Stimulated activated naive B cell treated with anti-CD40 and anti-IgM and Interleukin-4, amounts not matched to agents 10 μg/mL and 1 μg/mL and 100 μg/mL, for 72 hours (primary cell): Measurements from ENCODE around the gene DDX46.
"Not testable (repeated sequence)": the region's sequence is repeated elsewhere in the genome, so short reads cannot be mapped to it uniquely, and the experiment has no call there.

ENCODE experiments used
- ATAC-seq, 2 donors: fragments of 150-1000 bp; cut with Tn5 transposase; replicated peaks; 2 replicates each; pipeline ENCODE4 v1.10.0; 2021; ENCODE audit warnings: moderate library complexity in 1 of 2
- DNase-seq: peaks from one replicate; pipeline ENCODE4 v3.0.0; 2021
- H3K27ac Mint-ChIP-seq: one replicate; pipeline ENCODE4 v1.8.0; 2022; ENCODE audit warnings: mild to moderate bottlenecking, mixed read lengths
- H3K27me3 Mint-ChIP-seq, 2 donors: one replicate each; pipeline ENCODE4 v1.8.0; 2022; ENCODE audit warnings: mixed read lengths in 2 of 2
- H3K36me3 Mint-ChIP-seq, 2 donors: one replicate each; pipeline ENCODE4 v1.8.0; 2022; ENCODE audit warnings: mixed read lengths in 2 of 2, mild to moderate bottlenecking in 1 of 2
- H3K4me1 Mint-ChIP-seq, 2 donors: one replicate each; pipeline ENCODE4 v1.8.0; 2022; ENCODE audit warnings: mixed read lengths in 2 of 2, mild to moderate bottlenecking in 1 of 2
- H3K4me3 Mint-ChIP-seq, 2 donors: one replicate each; pipeline ENCODE4 v1.8.0; 2022; ENCODE audit warnings: mild to moderate bottlenecking in 2 of 2, mixed read lengths in 2 of 2, moderate library complexity in 1 of 2
- H3K9me3 Mint-ChIP-seq, 2 donors: one replicate each; pipeline ENCODE4 v1.8.0; 2022; ENCODE audit warnings: mixed read lengths in 2 of 2, mild to moderate bottlenecking in 1 of 2

Gene DDX46

GRCh38 chr5:134758504-134759341 lies at the start of gene DDX46:
Gene DDX46 (plus strand): TSS chr5:134758779. CDS start chr5:134758939, 160 bp downstream.
- DNase-seq (peak; percentile 91), ATAC-seq (peak; percentile 96 to 98)
- peaks cover 9 to 12% of the 10 kb centered on the region in 2 donors for H3K36me3 Mint-ChIP-seq
- no peaks in the 10 kb centered on the region for H3K27me3 Mint-ChIP-seq
- peaks cover 23 to 40% of the 10 kb centered on the region in 2 donors for H3K4me1 Mint-ChIP-seq
- H3K27ac Mint-ChIP-seq, result peak within 1 kb of the TSS; percentile 100
- peak within 1 kb of the TSS; percentile 100 for H3K4me3 Mint-ChIP-seq
- H3K9me3 Mint-ChIP-seq, result no peaks in the 10 kb centered on the region

GRCh38 chr5:134714120-134714519 lies 44.5 kb upstream of the DDX46 start:
- H3K9me3 Mint-ChIP-seq, result no peaks in the 10 kb centered on the region
- no peaks in the 10 kb centered on the region for H3K27me3 Mint-ChIP-seq
- no peak overlapping the region for H3K4me3 Mint-ChIP-seq
- H3K36me3 Mint-ChIP-seq, result peaks cover 28 to 39% of the 10 kb centered on the region in 2 donors
- no peaks in the 10 kb centered on the region for H3K4me1 Mint-ChIP-seq
- no peak overlapping the region for H3K27ac Mint-ChIP-seq
- no peak for ATAC-seq
- no peak for DNase-seq

GRCh38 chr5:134714541-134714940 lies 44.0 kb upstream of the DDX46 start:
- DNase-seq, result no peak
- Mint-ChIP-seq H3K27me3 (no peaks in the 10 kb centered on the region), H3K4me1 (no peaks in the 10 kb centered on the region), H3K9me3 (no peaks in the 10 kb centered on the region), H3K36me3 (peaks cover 28 to 37% of the 10 kb centered on the region in 2 donors), H3K4me3 (no peak overlapping the region), H3K27ac (no peak overlapping the region)
- ATAC-seq, result no peak

GRCh38 chr5:134715466-134715865 lies 43.1 kb upstream of the DDX46 start:
- not testable (repeated sequence) for DNase-seq, ATAC-seq, H3K9me3 Mint-ChIP-seq, H3K27me3 Mint-ChIP-seq, H3K27ac Mint-ChIP-seq, H3K4me1 Mint-ChIP-seq, H3K4me3 Mint-ChIP-seq
- peaks cover 22 to 32% of the 10 kb centered on the region in 2 donors for H3K36me3 Mint-ChIP-seq

- Mint-ChIP-seq H3K4me3 (no peak overlapping the region), H3K36me3 (peaks cover 4 to 16% of the 10 kb centered on the region in 2 donors), H3K9me3 (no peaks in the 10 kb centered on the region), H3K27ac (no peak overlapping the region), H3K27me3 (no peaks in the 10 kb centered on the region), H3K4me1 (no peaks in the 10 kb centered on the region)
- DNase-seq (no peak), ATAC-seq (no peak)
These were observed 33.7 kb upstream of the DDX46 start for GRCh38 chr5:134724872-134725271.

GRCh38 chr5:134732819-134733218 lies 25.8 kb upstream of the DDX46 start:
- Mint-ChIP-seq H3K4me1 (no peaks in the 10 kb centered on the region), H3K27me3 (no peaks in the 10 kb centered on the region), H3K9me3 (no peaks in the 10 kb centered on the region), H3K27ac (no peak overlapping the region), H3K4me3 (no peak overlapping the region), H3K36me3 (no peaks in the 10 kb centered on the region)
- no peak for DNase-seq
- no peak for ATAC-seq

GRCh38 chr5:134735243-134735642 lies 23.3 kb upstream of the DDX46 start:
- no peaks in the 10 kb centered on the region for H3K27me3 Mint-ChIP-seq
- no peaks in the 10 kb centered on the region for H3K36me3 Mint-ChIP-seq
- no peaks in the 10 kb centered on the region for H3K9me3 Mint-ChIP-seq
- H3K4me3 Mint-ChIP-seq, result no peak overlapping the region
- H3K27ac Mint-ChIP-seq, result no peak overlapping the region
- no peak for ATAC-seq
- peaks cover 11 to 14% of the 10 kb centered on the region in 2 donors for H3K4me1 Mint-ChIP-seq
- no peak for DNase-seq

GRCh38 chr5:134736173-134736812 lies 22.3 kb upstream of the DDX46 start:
- Mint-ChIP-seq H3K4me1 (peaks cover 15 to 19% of the 10 kb centered on the region in 2 donors), H3K4me3 (no peak overlapping the region), H3K27me3 (no peaks in the 10 kb centered on the region), H3K27ac (no peak overlapping the region), H3K36me3 (peaks cover 2 to 4% of the 10 kb centered on the region in 2 donors), H3K9me3 (no peaks in the 10 kb centered on the region)
- no peak for DNase-seq
- ATAC-seq, result no peak

GRCh38 chr5:134738133-134738962 lies 20.2 kb upstream of the DDX46 start, which contains the start of gene CAMLG:
Gene CAMLG (plus strand): TSS chr5:134738548. CDS start chr5:134738621, 73 bp downstream.
- Mint-ChIP-seq H3K4me1 (peaks cover 17 to 19% of the 10 kb centered on the region in 2 donors), H3K36me3 (peaks cover 2 to 4% of the 10 kb centered on the region in 2 donors), H3K27me3 (no peaks in the 10 kb centered on the region), H3K27ac (peak within 1 kb of the TSS; percentile 98), H3K9me3 (no peaks in the 10 kb centered on the region), H3K4me3 (peak within 1 kb of the TSS; percentile 90 to 99)
- peak; percentile 97 to 98 for ATAC-seq
- DNase-seq, result peak; percentile 97

GRCh38 chr5:134738963-134739661 lies 19.5 kb upstream of the DDX46 start:
- H3K36me3 Mint-ChIP-seq, result peaks cover 2 to 4% of the 10 kb centered on the region in 2 donors
- ATAC-seq, result peak; percentile 46 to 59
- peak; percentile 17 for DNase-seq
- no peaks in the 10 kb centered on the region for H3K9me3 Mint-ChIP-seq
- no peaks in the 10 kb centered on the region for H3K27me3 Mint-ChIP-seq
- peak overlapping the region; percentile 90 to 99 for H3K4me3 Mint-ChIP-seq
- peaks cover 17 to 19% of the 10 kb centered on the region in 2 donors for H3K4me1 Mint-ChIP-seq
- peak overlapping the region; percentile 98 for H3K27ac Mint-ChIP-seq

GRCh38 chr5:134741052-134741451 lies 17.5 kb upstream of the DDX46 start:
- no peak overlapping the region for H3K27ac Mint-ChIP-seq
- H3K27me3 Mint-ChIP-seq, result no peaks in the 10 kb centered on the region
- H3K4me3 Mint-ChIP-seq, result no peak overlapping the region
- no peak for ATAC-seq
- H3K9me3 Mint-ChIP-seq, result no peaks in the 10 kb centered on the region
- peaks cover 17 to 19% of the 10 kb centered on the region in 2 donors for H3K4me1 Mint-ChIP-seq
- DNase-seq, result no peak
- peaks cover 2 to 4% of the 10 kb centered on the region in 2 donors for H3K36me3 Mint-ChIP-seq

GRCh38 chr5:134742134-134742533 lies 16.4 kb upstream of the DDX46 start:
- Mint-ChIP-seq H3K36me3 (peaks cover 2 to 4% of the 10 kb centered on the region in 2 donors), H3K4me3 (no peak overlapping the region)
- no peak for ATAC-seq

GRCh38 chr5:134749415-134749814 lies 9.2 kb upstream of the DDX46 start:
- Mint-ChIP-seq H3K4me1 (peaks cover 7 to 8% of the 10 kb centered on the region in 2 donors), H3K4me3 (no peak overlapping the region), H3K27me3 (no peaks in the 10 kb centered on the region), H3K9me3 (no peaks in the 10 kb centered on the region), H3K36me3 (peaks cover 5 to 11% of the 10 kb centered on the region in 2 donors), H3K27ac (peak overlapping the region; percentile 83)
- peak; percentile 14 to 19 for ATAC-seq
- no peak for DNase-seq

More at GRCh38 chr5:134742134-134742533, 16.4 kb upstream of the DDX46 start:
- H3K9me3 Mint-ChIP-seq, result no peaks in the 10 kb centered on the region
- H3K27me3 Mint-ChIP-seq, result no peaks in the 10 kb centered on the region
- H3K4me1 Mint-ChIP-seq, result peaks cover 17 to 19% of the 10 kb centered on the region in 2 donors
- no peak for DNase-seq
- no peak overlapping the region for H3K27ac Mint-ChIP-seq
